Frontal cortex (tissue), 4 donors: Measurements from ENCODE around the gene ARRB2. TPM values are rescaled to one million over a fixed set of nuclear protein-coding genes. Genes with fewer than 3 reads are reported as not detected.

Source experiments
- DNase-seq, 2 donors: peaks; one replicate each; pipeline ENCODE4 v3.0.0; 2012; ENCODE audit warnings: low spot score in 2 of 2
- FAIRE-seq: peaks from 2 replicates; lab custom pipeline; 2012; peaks lifted over from hg19 to GRCh38; lab: Jason Lieb, UNC
- total RNA-seq: library from RNA; depleted of rRNA; stranded (reverse); fragments of >200 nt; gene quantifications from one replicate; pipeline ENCODE4 v1.2.3, GENCODE V29; 2014
- donor health status: control.
- donor health status: control.
- donor health status: control.

The ARRB2 gene
- total RNA-seq, 1 donor from 2014 or later, result 16.3 TPM

DNA sequence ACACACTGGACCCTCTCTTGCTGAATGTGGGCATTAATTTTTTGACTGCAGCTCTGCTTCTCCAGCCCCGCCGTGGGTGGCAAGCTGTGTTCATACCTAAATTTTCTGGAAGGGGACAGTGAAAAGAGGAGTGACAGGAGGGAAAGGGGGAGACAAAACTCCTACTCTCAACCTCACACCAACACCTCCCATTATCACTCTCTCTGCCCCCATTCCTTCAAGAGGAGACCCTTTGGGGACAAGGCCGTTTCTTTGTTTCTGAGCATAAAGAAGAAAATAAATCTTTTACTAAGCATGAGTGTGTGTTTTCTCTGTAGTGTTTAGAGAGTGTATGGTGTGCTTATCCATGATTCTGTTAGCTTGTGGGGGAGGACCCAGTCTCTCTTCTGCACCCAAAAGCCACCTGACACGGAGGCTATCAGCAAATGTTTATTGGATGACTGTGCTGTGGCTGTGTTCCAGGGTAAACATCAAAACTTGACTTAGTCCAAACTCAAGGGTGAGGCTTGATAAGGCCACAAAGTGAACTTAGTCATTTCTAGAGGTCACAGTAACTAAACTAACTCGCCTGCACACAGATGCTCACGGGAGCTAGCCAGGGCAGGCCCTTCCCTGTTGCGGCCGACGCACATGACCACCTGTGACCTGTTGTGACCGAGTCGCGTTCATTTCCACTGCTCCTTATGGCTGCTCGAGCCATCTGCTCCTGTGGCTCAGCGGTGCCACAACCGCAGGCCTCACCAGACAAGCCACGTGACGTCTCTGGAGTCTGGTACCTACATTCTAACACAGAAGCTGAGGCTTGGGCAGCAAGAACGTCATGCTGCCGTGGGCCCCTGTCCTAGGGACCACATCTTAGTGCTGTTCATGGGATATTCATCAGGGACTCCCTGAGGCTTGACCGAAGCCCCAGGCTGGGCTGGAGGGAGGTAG, 11.0 kb downstream of the ARRB2 start:
- no peak for DNase-seq
- no peak for FAIRE-seq

DNA sequence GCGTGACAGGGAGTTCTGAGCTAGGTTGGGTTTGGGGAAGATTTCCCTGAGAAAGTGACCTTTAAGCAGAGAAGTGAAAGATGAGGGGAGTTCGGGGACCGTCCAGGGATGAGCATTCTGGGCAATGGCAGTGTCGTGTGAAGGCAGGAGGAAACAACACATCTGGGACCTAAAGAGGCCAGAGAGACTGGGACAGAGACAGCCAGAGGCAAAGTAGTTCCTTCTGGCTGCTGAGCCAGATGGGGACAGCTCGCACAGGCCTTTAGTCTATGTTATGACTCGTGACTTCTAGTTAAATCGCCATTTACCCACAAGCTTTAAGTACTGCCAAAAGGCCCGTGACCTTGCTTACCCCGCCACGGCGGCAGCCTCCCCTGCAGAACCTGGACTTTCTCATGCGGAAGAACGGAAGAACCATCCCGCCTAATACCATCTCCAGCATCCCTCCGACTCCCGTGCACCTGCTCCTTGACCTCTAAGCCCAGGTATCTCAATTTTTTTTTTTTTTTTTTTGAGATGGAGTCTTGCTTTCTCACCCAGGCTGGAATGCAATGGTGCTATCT, 12.3 kb downstream of the ARRB2 start:
- DNase-seq (no peak), FAIRE-seq (no peak)

DNA sequence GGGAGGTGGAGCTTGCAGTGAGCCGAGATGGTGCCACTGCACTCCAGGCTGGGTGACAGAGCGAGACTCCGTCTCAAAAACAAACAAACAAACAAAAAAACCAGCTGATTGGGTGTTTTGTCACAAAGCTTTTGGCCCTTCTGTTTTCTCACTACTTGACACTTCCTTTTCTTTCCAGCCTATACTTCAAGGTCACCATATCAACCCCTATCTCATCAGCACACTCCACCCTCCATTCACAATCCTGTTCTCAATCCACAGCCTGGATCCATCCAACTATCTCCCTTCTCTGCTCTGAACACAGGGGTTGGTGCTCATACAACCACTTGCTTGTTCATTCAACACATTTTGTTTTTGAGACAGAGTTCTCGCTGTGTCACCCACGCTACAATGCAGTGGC, 14.2 kb downstream of the ARRB2 start:
- FAIRE-seq (no peak), DNase-seq (no peak)

DNA sequence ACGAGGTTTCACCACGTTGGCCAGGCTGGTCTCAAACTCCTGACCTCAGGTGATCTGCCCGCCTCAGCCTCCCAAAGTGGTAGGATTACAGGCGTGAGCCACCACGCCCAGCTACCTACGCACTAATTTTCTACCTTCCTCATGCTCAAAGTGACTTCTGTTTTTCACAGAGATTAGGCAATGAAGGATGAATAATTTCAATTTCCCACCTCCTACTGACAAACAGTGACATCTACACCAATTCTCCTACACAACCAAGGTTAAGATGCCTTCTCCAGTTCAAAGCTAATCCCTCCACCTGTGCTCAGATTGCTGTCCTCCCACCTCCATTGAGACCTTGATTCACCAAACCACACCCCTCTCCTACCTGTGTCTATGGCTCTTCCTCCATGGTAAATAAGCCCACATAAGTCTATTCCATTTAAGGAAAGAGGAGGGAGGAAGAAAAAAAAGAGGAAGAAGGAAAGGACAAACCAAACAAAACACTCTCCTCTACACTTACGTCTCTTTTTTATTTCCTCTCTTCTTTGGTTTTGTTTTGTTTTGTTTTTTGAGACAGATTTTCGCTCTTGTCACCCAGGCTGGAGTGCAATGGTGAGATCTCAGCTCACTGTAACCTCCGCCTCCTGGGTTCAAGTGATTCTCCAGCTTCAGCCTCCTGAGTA, 15.3 kb downstream of the ARRB2 start:
- FAIRE-seq (no peak), DNase-seq (no peak)

DNA sequence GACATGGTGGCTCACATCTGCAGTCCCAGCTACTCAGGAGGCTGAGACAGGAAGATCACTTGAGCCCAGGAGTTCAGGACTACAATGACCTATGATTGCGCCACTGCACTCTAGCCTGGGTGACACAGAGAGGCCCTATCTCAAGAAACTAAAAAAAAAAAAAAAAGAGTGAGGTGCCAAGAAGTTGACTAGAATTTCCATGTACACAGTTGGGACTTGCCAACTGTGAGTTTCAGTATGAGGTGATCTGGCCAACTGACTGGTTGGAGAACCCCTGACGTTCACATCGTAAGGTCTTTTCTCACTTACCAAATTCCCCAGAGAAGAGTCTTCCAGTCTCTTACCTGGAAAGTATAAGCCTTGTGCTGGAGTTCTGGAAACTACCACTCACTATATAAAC, 17.7 kb downstream of the ARRB2 start:
- DNase-seq (no peak), FAIRE-seq (no peak)

DNA sequence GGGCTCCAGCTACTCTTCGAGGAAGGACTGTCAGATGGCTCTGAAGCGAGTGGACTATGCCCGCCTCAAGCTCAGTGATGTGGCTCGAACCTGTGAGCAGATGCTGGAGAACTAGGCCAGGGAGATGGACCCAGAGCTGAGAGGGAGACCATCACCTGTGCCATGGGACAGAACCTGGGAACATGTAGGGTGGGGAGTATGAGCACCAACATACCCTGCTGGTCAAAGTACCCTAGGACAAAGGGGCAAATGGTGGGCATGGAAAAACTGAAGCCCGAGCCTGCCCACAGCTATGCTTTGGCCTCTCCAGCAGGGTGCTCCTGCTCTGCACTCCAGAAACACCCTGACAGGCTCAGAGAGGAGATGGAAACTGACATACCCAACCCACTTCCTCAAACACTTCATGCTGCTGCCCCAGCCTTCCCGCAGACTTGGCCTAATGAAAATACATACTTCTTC, 22.7 kb downstream of the ARRB2 start:
- DNase-seq, result no peak
- FAIRE-seq, result no peak

DNA sequence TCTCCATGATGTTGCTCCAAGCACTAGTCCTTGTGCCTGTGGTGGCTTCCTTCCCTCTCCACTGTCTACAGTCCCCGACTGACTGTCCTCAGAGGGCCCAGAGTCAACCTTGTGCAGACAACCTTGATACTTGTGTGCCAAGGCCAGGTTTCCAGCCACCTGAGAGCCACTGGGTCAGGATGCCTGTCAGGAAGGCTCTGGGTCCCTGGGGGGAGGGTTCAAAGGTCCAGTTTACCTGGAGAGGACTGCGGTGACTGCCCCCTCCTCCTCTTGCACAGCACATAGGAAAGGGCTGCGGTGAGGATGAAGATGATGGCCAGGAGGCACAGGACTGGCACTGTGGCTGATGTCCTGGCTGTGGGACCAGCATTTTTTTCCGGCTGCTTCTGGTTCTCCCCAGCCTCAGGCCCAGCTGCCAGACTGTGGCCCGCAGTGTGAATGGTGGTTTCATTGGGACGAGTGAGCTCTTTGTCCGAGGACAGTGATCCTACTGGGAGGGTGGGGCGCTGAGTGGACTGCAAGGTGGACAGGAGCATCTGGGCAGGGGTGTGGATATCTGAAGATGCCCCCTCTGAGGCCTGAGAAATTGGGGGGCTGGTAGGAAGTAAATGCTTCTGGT, 24.5 kb downstream of the ARRB2 start:
- FAIRE-seq, result no peak
- DNase-seq, result no peak

DNA sequence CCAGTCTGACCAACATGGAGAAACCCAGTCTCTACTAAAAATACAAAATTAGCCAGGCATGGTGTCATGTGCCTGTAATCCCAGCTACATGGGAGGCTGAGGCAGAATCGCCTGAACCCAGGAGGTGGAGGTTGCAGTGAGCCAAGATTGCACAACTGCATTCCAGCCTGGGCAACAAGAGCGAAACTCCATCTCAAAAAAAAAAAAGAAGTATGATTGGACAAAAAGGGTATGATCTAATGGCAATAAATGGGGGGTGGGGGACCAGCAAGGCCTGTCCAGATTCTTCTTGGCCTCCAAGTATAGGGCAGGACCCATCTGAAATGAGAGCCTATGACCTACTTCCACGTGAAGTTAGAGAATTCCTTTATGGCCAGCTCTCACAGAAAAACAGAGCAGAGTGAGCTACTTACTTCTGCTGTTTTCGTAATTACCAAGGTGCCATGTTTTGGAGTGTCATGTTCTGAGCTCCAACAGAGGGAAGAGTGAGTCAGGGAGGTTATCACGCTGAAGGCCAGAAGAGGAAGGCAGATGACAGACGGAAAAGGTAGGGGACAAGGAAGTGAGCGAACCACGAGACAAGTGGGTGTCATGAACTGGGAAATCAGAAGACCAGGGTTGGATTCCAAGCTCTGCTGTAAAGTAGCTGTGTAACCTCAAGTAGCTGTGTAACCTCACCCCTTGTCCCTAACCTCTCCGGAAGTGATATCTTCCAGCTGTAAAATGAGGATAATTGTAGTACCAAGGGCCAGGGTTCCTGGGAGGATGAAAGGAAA, 25.6 kb downstream of the ARRB2 start:
- DNase-seq (no peak), FAIRE-seq (no peak)

DNA sequence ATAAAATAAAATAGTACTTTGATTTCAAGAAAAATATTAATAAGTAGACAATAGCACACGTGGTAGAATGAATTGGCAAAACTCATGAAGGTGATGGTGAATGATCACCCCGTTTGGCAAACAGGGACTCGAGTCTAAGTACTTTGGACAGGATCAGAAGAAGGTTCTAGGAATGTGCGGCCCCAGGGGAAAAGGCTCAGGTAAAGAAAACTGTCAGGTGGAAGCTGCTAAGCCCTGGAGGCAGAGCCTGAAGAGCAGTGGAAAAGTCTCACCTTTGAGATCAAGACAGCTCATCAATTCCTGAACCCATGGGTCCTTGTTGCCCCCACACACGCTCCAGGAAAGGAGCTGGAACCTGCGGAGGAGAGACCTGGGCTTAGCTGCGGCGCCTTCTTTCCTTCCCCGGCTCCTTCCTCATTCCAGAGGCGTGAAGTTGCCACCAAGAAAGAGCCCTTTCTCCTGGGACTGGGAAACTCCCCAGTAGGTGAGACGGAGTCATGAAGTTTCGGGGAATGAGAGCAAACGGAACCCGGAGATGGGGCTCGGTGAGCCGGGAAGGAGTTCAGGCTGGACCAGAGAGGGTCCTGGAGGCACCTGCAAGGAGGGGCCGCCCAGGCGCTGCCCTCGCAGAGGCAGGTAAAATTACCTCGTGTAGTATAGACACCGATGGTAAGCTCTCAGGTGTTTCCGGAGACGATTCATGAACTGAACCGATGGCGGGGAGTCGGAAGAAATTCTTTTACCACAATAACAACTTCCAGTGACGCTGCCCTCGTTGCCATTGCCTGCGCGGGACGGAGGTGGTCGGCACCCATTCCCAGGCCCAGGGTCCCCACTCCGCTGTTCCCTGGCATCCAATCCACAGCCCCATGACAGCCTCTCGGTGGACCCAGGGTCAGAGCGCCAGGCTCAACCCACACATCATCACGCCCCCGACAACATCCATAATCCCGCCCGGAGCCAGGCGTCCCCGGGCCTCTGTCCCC, 28.0 kb downstream of the ARRB2 start:
- no peak for FAIRE-seq
- DNase-seq, result peak in 1 of 2 donors; percentile 36

DNA sequence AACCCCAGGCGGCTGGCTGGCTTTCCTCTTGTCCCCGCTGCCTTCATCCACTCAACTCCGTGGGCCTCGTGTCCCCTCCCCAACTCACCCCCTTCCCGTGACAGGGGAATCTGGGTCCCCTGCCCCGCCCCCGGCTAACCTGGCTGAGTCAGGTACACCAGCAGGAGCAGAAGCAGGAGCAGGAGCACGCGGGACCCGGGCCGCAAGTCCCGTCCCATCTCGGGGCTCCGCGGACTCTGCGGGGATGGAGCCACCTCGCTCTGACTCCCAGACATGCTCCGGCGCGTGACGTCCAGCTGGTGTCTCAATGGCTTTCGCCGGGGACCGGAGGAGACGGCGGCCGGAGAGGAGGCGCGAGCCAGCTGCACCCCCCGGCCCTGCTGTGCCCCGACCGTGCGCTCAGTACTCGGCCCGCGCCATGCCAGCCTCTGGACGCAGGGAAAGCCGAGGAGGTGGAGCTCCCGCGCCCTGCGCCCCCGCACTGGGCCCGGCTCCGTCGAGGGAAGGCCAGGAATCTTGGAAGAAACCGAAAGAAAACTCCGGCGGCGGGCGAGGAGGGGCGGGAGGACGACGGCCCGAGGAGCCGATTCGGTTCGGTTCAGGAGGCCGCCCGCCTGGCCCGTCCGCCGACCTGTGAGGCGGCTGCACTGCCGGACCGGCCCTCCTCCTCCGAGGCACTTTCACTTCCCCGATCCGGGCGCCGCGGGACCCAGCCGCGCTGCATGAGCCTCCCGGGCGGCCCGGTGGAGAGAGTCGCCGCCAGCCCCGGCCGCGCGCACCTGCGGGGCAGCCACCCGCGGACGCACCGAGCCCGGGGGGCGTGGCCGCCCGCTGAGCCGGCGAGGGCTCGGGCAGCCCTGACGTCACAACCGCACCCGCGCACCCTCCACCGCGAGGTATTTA, 28.9 kb downstream of the ARRB2 start, which contains the start of the genes CXCL16 and ZMYND15:
Gene CXCL16 (minus strand): TSS at position 807 of the 903 bp plus-strand sequence. CDS start 589 bp downstream, at position 218.
Gene ZMYND15 (plus strand): TSS at position 712 of the 903 bp plus-strand sequence. CDS start 716 bp downstream, outside the sequence.
- no peak for FAIRE-seq
- peak; percentile 66 to 74 for DNase-seq

DNA sequence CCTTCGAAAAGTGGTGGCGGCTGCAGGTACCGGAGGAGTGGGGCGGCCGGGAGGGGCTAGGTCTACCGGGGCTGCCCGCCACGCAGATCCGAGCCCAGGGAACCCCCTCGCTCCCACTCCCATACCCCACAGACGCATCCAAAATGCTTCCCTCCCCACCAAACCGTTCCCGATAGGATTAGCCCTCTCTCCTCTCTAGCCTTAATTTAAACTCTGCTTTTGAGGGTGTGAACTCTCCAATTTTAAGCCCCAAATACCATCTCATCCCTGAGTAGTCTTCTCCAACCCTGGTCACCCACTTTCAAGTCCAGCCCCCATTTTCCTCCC, 29.6 kb downstream of the ARRB2 start:
- FAIRE-seq (no peak), DNase-seq (no peak)

DNA sequence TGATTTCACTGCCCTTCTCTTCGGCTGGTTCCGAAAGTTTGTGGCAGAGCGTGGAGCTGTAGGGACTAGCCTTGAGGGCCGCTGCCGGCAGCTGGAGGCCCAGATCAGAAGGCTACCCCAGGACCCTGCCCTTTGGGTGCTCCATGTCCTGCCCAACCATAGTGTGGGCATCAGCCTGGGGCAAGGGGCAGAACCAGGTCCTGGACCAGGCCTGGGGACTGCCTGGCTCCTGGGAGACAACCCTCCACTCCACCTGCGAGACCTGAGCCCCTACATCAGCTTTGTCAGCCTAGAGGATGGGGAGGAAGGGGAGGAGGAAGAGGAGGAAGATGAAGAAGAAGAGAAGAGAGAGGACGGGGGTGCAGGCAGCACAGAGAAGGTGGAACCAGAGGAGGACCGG, 30.2 kb downstream of the ARRB2 start:
- DNase-seq, result no peak

DNA sequence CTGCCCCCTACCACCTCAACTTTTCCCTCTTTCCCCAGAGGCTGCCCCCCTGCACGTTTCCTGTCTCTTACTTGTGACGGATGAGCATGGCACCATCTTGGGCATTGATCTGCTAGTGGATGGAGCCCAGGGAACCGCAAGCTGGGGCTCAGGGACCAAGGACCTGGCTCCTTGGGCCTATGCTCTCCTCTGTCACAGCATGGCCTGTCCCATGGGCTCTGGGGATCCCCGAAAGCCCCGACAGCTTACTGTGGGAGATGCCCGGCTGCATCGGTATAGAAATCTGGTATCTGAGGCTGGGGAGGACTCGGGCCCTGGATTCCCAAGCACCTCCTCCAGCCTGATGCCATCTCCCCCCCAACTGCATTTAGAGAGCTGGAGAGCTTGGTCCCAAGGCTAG, 31.1 kb downstream of the ARRB2 start:
- DNase-seq (no peak), FAIRE-seq (no peak)

More for the DNA sequence above, 30.2 kb downstream of the ARRB2 start:
- no peak for FAIRE-seq

DNA sequence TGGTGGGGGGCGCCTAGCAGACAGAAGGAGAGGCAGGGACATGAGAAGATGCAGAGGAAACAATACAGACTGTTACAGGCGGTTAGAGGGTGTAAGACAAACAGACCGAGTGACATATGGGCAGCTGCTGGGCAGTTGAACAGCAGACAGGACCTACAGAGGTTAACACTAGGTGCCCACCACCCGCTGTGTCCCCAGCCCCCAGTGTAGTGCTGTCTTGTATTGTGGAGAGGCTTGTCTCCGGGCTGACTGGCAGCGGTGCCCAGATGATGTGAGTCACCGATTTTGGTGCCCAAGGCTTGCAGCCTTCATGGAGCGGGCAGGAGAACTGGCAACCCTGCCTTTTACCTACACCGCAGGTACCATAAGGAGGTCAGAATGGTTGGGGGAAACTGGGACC, 31.7 kb downstream of the ARRB2 start:
- no peak for FAIRE-seq

DNA sequence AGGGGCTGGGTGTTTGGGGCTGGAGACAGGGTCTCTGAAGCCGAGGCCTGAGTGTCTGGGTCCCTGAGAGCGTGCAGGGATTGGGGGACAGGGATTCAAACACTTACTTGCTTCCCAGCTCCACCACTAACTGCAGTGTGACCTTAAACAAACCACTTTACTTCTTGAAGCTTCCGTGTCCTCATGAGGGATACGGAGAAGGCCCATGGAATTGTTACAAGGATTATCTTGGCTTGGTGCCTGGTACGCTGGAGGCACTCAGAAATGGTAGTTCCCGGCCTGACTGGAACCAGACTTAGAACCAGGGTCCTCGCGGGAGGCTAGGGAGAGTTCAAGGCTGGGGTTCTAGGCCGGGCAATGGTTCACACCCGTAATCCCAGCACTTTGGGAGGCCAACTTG, 32.2 kb downstream of the ARRB2 start:
- FAIRE-seq, result no peak
- DNase-seq, result peak in 1 of 2 donors; percentile 10

More for the DNA sequence above, 31.7 kb downstream of the ARRB2 start:
- no peak for DNase-seq

DNA sequence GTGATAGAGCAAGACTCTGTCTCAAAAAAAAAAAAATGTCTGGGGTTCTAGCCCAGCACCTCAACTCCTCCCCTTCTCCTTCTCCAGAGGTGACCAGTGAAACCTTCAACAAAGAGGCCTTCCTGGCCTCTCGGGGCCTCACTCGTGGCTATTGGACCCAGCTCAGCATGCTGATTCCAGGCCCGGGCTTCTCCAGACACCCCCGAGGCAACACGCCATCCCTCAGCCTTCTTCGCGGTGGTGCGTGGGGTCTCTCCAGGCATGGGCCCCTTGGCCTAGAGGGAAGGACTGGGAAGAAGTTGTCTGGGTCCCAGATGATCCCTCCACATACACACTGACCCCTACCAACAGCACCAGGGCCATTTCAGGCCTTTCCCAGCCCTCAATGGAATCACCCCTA, 32.8 kb downstream of the ARRB2 start:
- DNase-seq (no peak), FAIRE-seq (no peak)

DNA sequence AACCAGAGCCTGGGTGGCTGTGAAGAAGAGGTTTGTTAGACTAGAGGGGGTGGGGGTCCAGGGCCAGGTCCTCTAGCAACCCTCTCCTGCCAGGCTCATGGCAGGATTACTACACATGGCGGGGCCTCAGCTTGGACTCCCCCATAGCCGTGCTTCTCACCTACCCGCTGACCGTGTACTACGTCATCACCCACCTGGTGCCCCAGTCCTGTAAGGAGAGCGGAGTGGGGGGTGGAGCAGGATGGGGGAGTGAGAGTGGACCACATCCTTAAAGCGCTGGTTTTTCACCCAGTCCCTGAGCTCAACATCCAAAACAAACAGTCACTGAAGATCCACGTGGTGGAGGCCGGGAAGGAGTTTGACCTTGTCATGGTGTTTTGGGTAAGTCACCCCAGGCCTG, 33.5 kb downstream of the ARRB2 start:
- no peak for DNase-seq
- no peak for FAIRE-seq
